Measurements from ENCODE around the gene ZNF195.
"Not testable (repeated sequence)": the region's sequence is repeated elsewhere in the genome, so short reads cannot be mapped to it uniquely, and the experiment has no call there.

ZNF195 gene

GRCh38 chr11:3412837-3413236 is 33.9 kb upstream of the ZNF195 start:
- Histone ChIP-seq H3K9me3 (no peaks in the 10 kb centered on the region), H3K36me3 (no peaks in the 10 kb centered on the region), H3K4me2 (no peak overlapping the region), H3K4me3 (no peak overlapping the region), H3K4me1 (peaks cover 12% of the 10 kb centered on the region), H3K27ac (no peak overlapping the region), H3K9ac (no peak overlapping the region), H3K27me3 (no peaks in the 10 kb centered on the region), H4K20me1 (no peaks in the 10 kb centered on the region)
- no peak for TF ChIP-seq Cebpa-rat (IDR thresholded peaks at IDR 0.05)

- not testable (repeated sequence) for H3K36me3 ChIP-seq, H3K4me2 ChIP-seq, H3K9ac ChIP-seq, H4K20me1 ChIP-seq, H3K9me3 ChIP-seq, H3K4me1 ChIP-seq, H3K4me3 ChIP-seq, H3K27me3 ChIP-seq, H3K27ac ChIP-seq
Measured at GRCh38 chr11:3408722-3409121, 29.8 kb upstream of the ZNF195 start.

- H4K20me1 ChIP-seq, H3K9me3 ChIP-seq, H3K27ac ChIP-seq, H3K4me2 ChIP-seq, H3K9ac ChIP-seq, H3K4me1 ChIP-seq, H3K4me3 ChIP-seq, H3K36me3 ChIP-seq, H3K27me3 ChIP-seq: not testable (repeated sequence)
Measured at GRCh38 chr11:3408058-3408605, 29.2 kb upstream of the ZNF195 start.

- not testable (repeated sequence) for H3K4me1 ChIP-seq, H3K9ac ChIP-seq, H3K27ac ChIP-seq, H3K9me3 ChIP-seq, H3K4me3 ChIP-seq, H3K36me3 ChIP-seq, H4K20me1 ChIP-seq, H3K27me3 ChIP-seq, H3K4me2 ChIP-seq
Measured at GRCh38 chr11:3406937-3407336, 28.0 kb upstream of the ZNF195 start.

GRCh38 chr11:3406223-3406875 is 27.4 kb upstream of the ZNF195 start:
- H3K36me3 ChIP-seq, H3K9me3 ChIP-seq, H3K27ac ChIP-seq, H3K27me3 ChIP-seq, H3K4me2 ChIP-seq, H3K4me3 ChIP-seq, H4K20me1 ChIP-seq, H3K4me1 ChIP-seq, H3K9ac ChIP-seq: not testable (repeated sequence)

GRCh38 chr11:3404076-3404925 is 25.4 kb upstream of the ZNF195 start:
- not testable (repeated sequence) for H3K9me3 ChIP-seq, H3K4me2 ChIP-seq, H3K36me3 ChIP-seq, H3K27me3 ChIP-seq, H4K20me1 ChIP-seq, H3K4me1 ChIP-seq, H3K4me3 ChIP-seq, H3K9ac ChIP-seq, H3K27ac ChIP-seq

GRCh38 chr11:3402861-3403250 is 23.9 kb upstream of the ZNF195 start:
- not testable (repeated sequence) for H3K9me3 ChIP-seq, H3K27ac ChIP-seq, H3K4me1 ChIP-seq, H3K4me3 ChIP-seq, H3K4me2 ChIP-seq, H3K9ac ChIP-seq, H3K36me3 ChIP-seq, H3K27me3 ChIP-seq, H4K20me1 ChIP-seq

GRCh38 chr11:3402181-3402860 is 23.4 kb upstream of the ZNF195 start:
- not testable (repeated sequence) for H3K4me1 ChIP-seq, H3K27ac ChIP-seq, H3K4me2 ChIP-seq

GRCh38 chr11:3401052-3401451 is 22.1 kb upstream of the ZNF195 start:
- H4K20me1 ChIP-seq, H3K4me2 ChIP-seq, H3K9ac ChIP-seq, H3K27ac ChIP-seq, H3K4me1 ChIP-seq, H3K36me3 ChIP-seq, H3K9me3 ChIP-seq, H3K27me3 ChIP-seq, H3K4me3 ChIP-seq: not testable (repeated sequence)

More at GRCh38 chr11:3402181-3402860, 23.4 kb upstream of the ZNF195 start:
- not testable (repeated sequence) for H3K9me3 ChIP-seq, H3K36me3 ChIP-seq, H4K20me1 ChIP-seq, H3K9ac ChIP-seq, H3K27me3 ChIP-seq, H3K4me3 ChIP-seq

GRCh38 chr11:3398509-3398908 is 19.6 kb upstream of the ZNF195 start:
- H3K4me2 ChIP-seq, H3K4me1 ChIP-seq, H3K27me3 ChIP-seq, H3K9ac ChIP-seq, H4K20me1 ChIP-seq, H3K36me3 ChIP-seq, H3K9me3 ChIP-seq, H3K27ac ChIP-seq, H3K4me3 ChIP-seq: not testable (repeated sequence)

- not testable (repeated sequence) for H3K4me3 ChIP-seq, H3K27me3 ChIP-seq, H3K27ac ChIP-seq, H3K9me3 ChIP-seq, H3K4me1 ChIP-seq, H3K9ac ChIP-seq, H4K20me1 ChIP-seq, H3K4me2 ChIP-seq, H3K36me3 ChIP-seq
Measured at GRCh38 chr11:3398106-3398505, 19.2 kb upstream of the ZNF195 start.

GRCh38 chr11:3397210-3397609 is 18.3 kb upstream of the ZNF195 start:
- not testable (repeated sequence) for H3K4me1 ChIP-seq, H3K9ac ChIP-seq, H4K20me1 ChIP-seq, H3K4me2 ChIP-seq, H3K36me3 ChIP-seq, H3K4me3 ChIP-seq, H3K27ac ChIP-seq, H3K27me3 ChIP-seq, H3K9me3 ChIP-seq

GRCh38 chr11:3395468-3395867 is 16.5 kb upstream of the ZNF195 start:
- not testable (repeated sequence) for H4K20me1 ChIP-seq, H3K9ac ChIP-seq, H3K4me1 ChIP-seq, H3K27ac ChIP-seq, H3K9me3 ChIP-seq, H3K36me3 ChIP-seq, H3K4me2 ChIP-seq, H3K27me3 ChIP-seq, H3K4me3 ChIP-seq

GRCh38 chr11:3394956-3395355 is 16.0 kb upstream of the ZNF195 start:
- not testable (repeated sequence) for H3K4me1 ChIP-seq, H3K4me2 ChIP-seq, H3K9me3 ChIP-seq, H3K27ac ChIP-seq, H4K20me1 ChIP-seq, H3K36me3 ChIP-seq, H3K27me3 ChIP-seq, H3K9ac ChIP-seq, H3K4me3 ChIP-seq

All from BLaER1 (cell line).